COR-L47 (cell line): Measurements from ENCODE around the gene TMEM127.
"Not testable (repeated sequence)": the region's sequence is repeated elsewhere in the genome, so short reads cannot be mapped to it uniquely, and the experiment has no call there.

ENCODE experiments used
- DNase-seq: peaks from one replicate; lab custom pipeline; 2025; lab: John Stamatoyannopoulos, UW

TMEM127 gene

GRCh38 chr2:96265840-96266679 is at the start of gene TMEM127, which contains the start of gene CIAO1:
TSS of gene TMEM127 (minus strand) at chr2:96265997. CDS start at chr2:96265381, 616 bp downstream.
TSS of gene CIAO1 (plus strand) at chr2:96266225. CDS start at chr2:96266351, 126 bp downstream.
- peak; percentile 96 for DNase-seq

GRCh38 chr2:96315005-96315399 is 49.2 kb upstream of the TMEM127 start:
- no peak for DNase-seq

- peak; percentile 72 for DNase-seq
Measured at GRCh38 chr2:96308248-96308647, 42.5 kb upstream of the TMEM127 start.

- DNase-seq = no peak
Measured at GRCh38 chr2:96306370-96306769, 40.6 kb upstream of the TMEM127 start.

GRCh38 chr2:96305979-96306308 is 40.1 kb upstream of the TMEM127 start:
- no peak for DNase-seq

GRCh38 chr2:96305091-96305978 is 39.5 kb upstream of the TMEM127 start, which contains the start of gene SNRNP200:
TSS of gene SNRNP200 (minus strand) at chr2:96305546. CDS start at chr2:96305437, 109 bp downstream.
- peak; percentile 85 for DNase-seq

- DNase-seq = no peak
Measured at GRCh38 chr2:96304606-96305005, 38.8 kb upstream of the TMEM127 start.

GRCh38 chr2:96301865-96302264 is 36.1 kb upstream of the TMEM127 start:
- no peak for DNase-seq

- DNase-seq = no peak
Measured at GRCh38 chr2:96296925-96297324, 31.1 kb upstream of the TMEM127 start.

GRCh38 chr2:96294271-96294670 is 28.5 kb upstream of the TMEM127 start:
- not testable (repeated sequence) for DNase-seq

- no peak for DNase-seq
Measured at GRCh38 chr2:96291751-96292150, 26.0 kb upstream of the TMEM127 start.

- no peak for DNase-seq
Measured at GRCh38 chr2:96287273-96287856, 21.6 kb upstream of the TMEM127 start.

GRCh38 chr2:96276787-96277499 is 11.1 kb upstream of the TMEM127 start:
- DNase-seq = no peak

GRCh38 chr2:96274355-96275056 is 8.7 kb upstream of the TMEM127 start:
- DNase-seq = no peak

- DNase-seq = no peak
Measured at GRCh38 chr2:96273763-96274162, 8.0 kb upstream of the TMEM127 start.

GRCh38 chr2:96271995-96272394 is 6.2 kb upstream of the TMEM127 start:
- DNase-seq = no peak

- peak; percentile 38 for DNase-seq
Measured at GRCh38 chr2:96267159-96267971, 1.6 kb upstream of the TMEM127 start.

- no peak for DNase-seq
Measured at GRCh38 chr2:96265349-96265839, 403 bp downstream of the TMEM127 start.

GRCh38 chr2:96264656-96265348 is 995 bp downstream of the TMEM127 start:
- peak; percentile 41 for DNase-seq
